HepG2 (cell line): ENCODE results near the gene ACACB. TPM values are rescaled to one million over a fixed set of nuclear protein-coding genes. Genes with fewer than 3 reads are reported as not detected.

Experiments
- BCLAF1 ChIP-seq: fragments of 450-650 bp; IDR thresholded peaks from 2 replicates; pipeline ENCODE4 v1.6.1; 2017; ENCODE audit warnings: mild to moderate bottlenecking
- GATAD1 ChIP-seq: IDR thresholded peaks from 2 replicates; pipeline ENCODE4 v1.6.1; 2016; ENCODE audit warnings: missing genetic modification reagents, missing compliant biosample characterization
- GMEB2 ChIP-seq: IDR thresholded peaks from 2 replicates; pipeline ENCODE4 v1.6.1; 2016; ENCODE audit warnings: missing biosample characterization, missing genetic modification reagents, low read depth
- HOXA3 ChIP-seq: sonication (generic); formaldehyde crosslinking; IDR thresholded peaks from 2 replicates; pipeline ENCODE4 v1.5.0; 2020; ENCODE audit warnings: missing genetic modification reagents
- MXI1 ChIP-seq: IDR thresholded peaks from 3 replicates; pipeline ENCODE4 v1.6.1; 2012; ENCODE audit warnings: low read depth, low read length, inconsistent platforms, borderline replicate concordance
- NKX3-1 ChIP-seq: sonication (generic); formaldehyde crosslinking; IDR thresholded peaks from 2 replicates; pipeline ENCODE4 v1.5.0; 2020; ENCODE audit warnings: missing genetic modification reagents
- PAWR ChIP-seq: sonication (generic); formaldehyde crosslinking; IDR thresholded peaks from 2 replicates; pipeline ENCODE4 v1.4.0; 2020; ENCODE audit warnings: missing genetic modification reagents, mild to moderate bottlenecking, borderline replicate concordance
- SMARCC2 ChIP-seq: fragments of 450-650 bp; IDR thresholded peaks from 2 replicates; pipeline ENCODE4 v1.6.1; 2017; ENCODE audit warnings: antibody characterized with exemption, mild to moderate bottlenecking
- TBL1XR1 ChIP-seq: fragments of 150-350 bp; IDR thresholded peaks from 2 replicates; pipeline ENCODE4 v1.6.1; 2014; ENCODE audit warnings: borderline replicate concordance, low read length; ENCODE audit not compliant: partially characterized antibody
- TCF7 ChIP-seq: sonication (generic); IDR thresholded peaks from 2 replicates; pipeline ENCODE4 v1.6.1; 2016; ENCODE audit warnings: antibody characterized with exemption, low read depth
- ZFP36 ChIP-seq: fragments of 150-350 bp; IDR thresholded peaks from 2 replicates; pipeline ENCODE4 v1.6.1; 2018; ENCODE audit warnings: borderline replicate concordance, low read length, low read depth; ENCODE audit not compliant: partially characterized antibody
- ZHX1 ChIP-seq: sonication (generic); formaldehyde crosslinking; IDR thresholded peaks from 2 replicates; pipeline ENCODE4 v1.8.1; 2022; ENCODE audit warnings: low read depth, mild to moderate bottlenecking, missing genetic modification reagents
- ZNF138 ChIP-seq: sonication (generic); formaldehyde crosslinking; IDR thresholded peaks from 2 replicates; pipeline ENCODE4 v1.5.0; 2020; ENCODE audit warnings: mild to moderate bottlenecking, low read depth, missing genetic modification reagents
- ZNF260 ChIP-seq: sonication (generic); formaldehyde crosslinking; IDR thresholded peaks from 2 replicates; pipeline ENCODE4 v1.4.0; 2020; ENCODE audit warnings: missing genetic modification reagents, low read depth, mild to moderate bottlenecking, borderline replicate concordance
- ZNF354B ChIP-seq: sonication (generic); formaldehyde crosslinking; IDR thresholded peaks from 2 replicates; pipeline ENCODE4 v1.8.0; 2022; ENCODE audit warnings: mild to moderate bottlenecking, missing genetic modification reagents
- ZNF556 ChIP-seq: sonication (generic); formaldehyde crosslinking; IDR thresholded peaks from 2 replicates; pipeline ENCODE4 v1.4.0; 2020; ENCODE audit warnings: mild to moderate bottlenecking, missing genetic modification reagents, borderline replicate concordance
- ZNF710 ChIP-seq: sonication (generic); formaldehyde crosslinking; IDR thresholded peaks from 2 replicates; pipeline ENCODE4 v1.5.0; 2020; ENCODE audit warnings: mild to moderate bottlenecking, missing genetic modification reagents, borderline replicate concordance
- ZNF740 ChIP-seq: sonication (generic); formaldehyde crosslinking; IDR thresholded peaks from 2 replicates; pipeline ENCODE4 v1.4.0; 2020; ENCODE audit warnings: missing genetic modification reagents
- polyA plus RNA-seq, 8 experiments: library from polyadenylated mRNA; depleted of rRNA in 3 of 8; stranded (reverse) in 7 of 8; unstranded in 1 of 8; fragments of >200 nt; fragmentation: Illumina TruSeq in 4 of 8; extraction: Trizol in 4 of 8; gene quantifications; 2 replicates each; pipeline versions ENCODE4 v1.2.1 to v1.2.3, GENCODE V29; 2011 to 2016; ENCODE audit warnings: low read depth in 4 of 8, missing spikeins in 1 of 8, mixed read lengths in 1 of 8; ENCODE audit not compliant: insufficient read depth in 1 of 8
- total RNA-seq, 5 experiments: library from RNA; depleted of rRNA; stranded (reverse); fragments of >200 nt; fragmentation: Illumina TruSeq; extraction: Trizol; gene quantifications; 2 replicates each; pipeline ENCODE4 v1.2.3, GENCODE V29; 2016; ENCODE audit warnings: low read depth in 1 of 5

Gene ACACB
- total and polyA plus RNA-seq, 2 of the 13 experiments (the other 11 are each of a cell fraction or from before 2014, with no cell fraction given), result 6.2 to 8.6 TPM

GRCh38 chr12:109087250-109087649 lies 29.1 kb upstream of the ACACB start (continued):
- peak; percentile 60; the same call in 1 of the 2 replicates for TF ChIP-seq ZNF556 (CRISPR knock-in tag)
- peak; percentile 35; the same call in 1 of the 3 replicates for TF ChIP-seq MXI1
- no peak for TF ChIP-seq ZNF260 (CRISPR knock-in tag)
- peak; percentile 34; the same call in 1 of the 2 replicates for TF ChIP-seq ZNF710 (CRISPR knock-in tag)
- 0 out of 2 replicates have a peak, but pooled peaks have one; percentile 62 for TF ChIP-seq ZHX1 (CRISPR knock-in tag)
- peak; percentile 67; the same call in 1 of the 2 replicates for TF ChIP-seq HOXA3
- TF ChIP-seq NKX3-1 (CRISPR knock-in tag), result no peak
- TF ChIP-seq ZFP36, result no peak
- TF ChIP-seq ZNF740 (CRISPR knock-in tag), result no peak
- peak; percentile 43; the same call in 1 of the 2 replicates for TF ChIP-seq GATAD1 (CRISPR knock-in tag)
- TF ChIP-seq PAWR (CRISPR knock-in tag), result no peak
- no peak for TF ChIP-seq TCF7
- no peak for TF ChIP-seq BCLAF1
- TF ChIP-seq GMEB2 (CRISPR knock-in tag), result no peak
- no peak for TF ChIP-seq ZNF354B
- no peak for TF ChIP-seq ZNF138 (CRISPR knock-in tag)
- no peak for TF ChIP-seq SMARCC2
- TF ChIP-seq TBL1XR1, result peak; percentile 97
